ENCODE results near the gene AUNIP. TPM values are rescaled to one million over a fixed set of nuclear protein-coding genes. Genes with fewer than 3 reads are reported as not detected.

AUNIP gene
- 1 to 10 TPM; 1.3 to 5.4 (median 2.5) TPM for total RNA-seq

DNA sequence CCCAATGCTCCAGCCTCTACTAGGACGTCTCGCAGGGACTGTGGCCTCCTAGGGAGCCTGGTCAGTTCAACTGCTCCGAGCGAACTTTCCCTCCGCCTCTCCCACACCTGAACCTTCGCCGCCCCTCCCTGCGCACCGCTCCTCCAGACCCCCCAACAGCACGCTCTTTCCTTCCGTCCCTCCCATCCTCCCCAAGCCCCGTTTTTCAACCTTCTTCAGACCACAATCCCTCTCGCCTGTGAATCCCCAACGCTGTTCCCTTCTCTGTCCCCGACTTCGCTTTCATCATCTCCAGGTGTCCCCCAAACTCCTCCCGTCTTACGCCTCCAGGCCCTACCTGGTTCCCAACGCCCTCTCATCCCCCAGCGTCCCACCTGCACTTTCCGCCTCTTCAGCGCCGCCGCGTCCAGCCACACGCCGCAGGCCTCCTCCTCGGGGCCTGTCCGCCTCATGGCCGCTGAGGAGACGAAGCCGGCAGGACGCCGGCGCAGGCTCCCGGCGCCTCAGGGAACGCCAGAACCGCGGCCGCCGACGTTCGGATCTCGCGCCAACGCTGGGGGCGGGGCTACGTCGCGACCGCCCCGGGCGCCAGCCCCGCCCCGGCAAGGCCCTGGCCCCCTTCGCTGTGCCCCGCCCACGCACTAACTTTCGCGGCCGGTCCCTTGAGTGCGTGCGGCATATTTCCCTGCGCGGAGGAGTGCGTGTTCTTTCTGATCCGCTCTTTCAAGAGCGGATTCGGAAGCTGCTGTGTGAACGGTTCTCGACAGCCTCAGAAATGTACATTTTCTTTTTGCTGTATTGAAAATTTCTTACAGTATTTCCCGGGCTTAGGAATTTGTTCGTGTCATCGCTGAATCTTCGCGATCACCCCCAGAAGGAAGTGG is at the start of gene AUNIP:
TSS of gene AUNIP (minus strand) at position 552 of the 884 bp plus-strand sequence. CDS start at position 452, 100 bp downstream.
- H3K27me3 ChIP-seq, result no peaks in the 10 kb centered on the region
- H3K4me1 ChIP-seq, result peaks cover 12 to 54% (median 12%) of the 10 kb centered on the region in 3 donors
- peak within 1 kb of the TSS; percentile 62 to 85 (median 79) for H3K27ac ChIP-seq
- peak; percentile 47 for DNase-seq
- H3K4me3 ChIP-seq, result peak within 1 kb of the TSS; percentile 37 to 63 (median 52)
- peaks cover 0 to 16% (median 0%) of the 10 kb centered on the region in 3 donors for H3K36me3 ChIP-seq
- 3 to 5% methylated on average over 25 to 60 of the region's 77 CpGs for WGBS, 2 donors
- no peaks in the 10 kb centered on the region for H3K9me3 ChIP-seq
- intact Hi-C loops (cut with DNase I), result no loop called here
- TF ChIP-seq, protein P1, sequence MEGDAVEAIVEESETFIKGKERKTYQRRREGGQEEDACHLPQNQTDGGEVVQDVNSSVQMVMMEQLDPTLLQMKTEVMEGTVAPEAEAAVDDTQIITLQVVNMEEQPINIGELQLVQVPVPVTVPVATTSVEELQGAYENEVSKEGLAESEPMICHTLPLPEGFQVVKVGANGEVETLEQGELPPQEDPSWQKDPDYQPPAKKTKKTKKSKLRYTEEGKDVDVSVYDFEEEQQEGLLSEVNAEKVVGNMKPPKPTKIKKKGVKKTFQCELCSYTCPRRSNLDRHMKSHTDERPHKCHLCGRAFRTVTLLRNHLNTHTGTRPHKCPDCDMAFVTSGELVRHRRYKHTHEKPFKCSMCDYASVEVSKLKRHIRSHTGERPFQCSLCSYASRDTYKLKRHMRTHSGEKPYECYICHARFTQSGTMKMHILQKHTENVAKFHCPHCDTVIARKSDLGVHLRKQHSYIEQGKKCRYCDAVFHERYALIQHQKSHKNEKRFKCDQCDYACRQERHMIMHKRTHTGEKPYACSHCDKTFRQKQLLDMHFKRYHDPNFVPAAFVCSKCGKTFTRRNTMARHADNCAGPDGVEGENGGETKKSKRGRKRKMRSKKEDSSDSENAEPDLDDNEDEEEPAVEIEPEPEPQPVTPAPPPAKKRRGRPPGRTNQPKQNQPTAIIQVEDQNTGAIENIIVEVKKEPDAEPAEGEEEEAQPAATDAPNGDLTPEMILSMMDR (IDR thresholded peaks at IDR 0.05), result no peak
- TF ChIP-seq POLR2A (IDR thresholded peaks at IDR 0.05), result peak in 2 of 4 donors; percentile 72 to 76

- no peak overlapping the region for H3K27ac ChIP-seq
- H3K9me3 ChIP-seq, result no peaks in the 10 kb centered on the region
- intact Hi-C loops (cut with DNase I), result no loop called here
- peaks cover 10 to 30% (median 16%) of the 10 kb centered on the region in 3 donors for H3K4me1 ChIP-seq
- no peaks in the 10 kb centered on the region for H3K36me3 ChIP-seq
- DNase-seq, result no peak
- H3K4me3 ChIP-seq, result no peak overlapping the region
- 46 to 57% methylated on average over 10 of the region's 10 CpGs for WGBS, 2 donors
- TF ChIP-seq, protein P1 (IDR thresholded peaks at IDR 0.05), result no peak
- TF ChIP-seq POLR2A (IDR thresholded peaks at IDR 0.05), result no peak
- no peaks in the 10 kb centered on the region for H3K27me3 ChIP-seq
Observed at GRCh38 chr1:25909040-25909439, 49.8 kb upstream of the AUNIP start.

- H3K4me3 ChIP-seq, result no peak overlapping the region
- H3K4me1 ChIP-seq, result peaks cover 11 to 39% (median 16%) of the 10 kb centered on the region in 3 donors
- H3K9me3 ChIP-seq, result no peaks in the 10 kb centered on the region
- H3K27ac ChIP-seq, result no peak overlapping the region
- TF ChIP-seq POLR2A (IDR thresholded peaks at IDR 0.05), result no peak
- DNase-seq, result no peak
- WGBS, 2 donors, result 83 to 88% methylated on average over 1 of the region's 1 CpG
- no peaks in the 10 kb centered on the region for H3K27me3 ChIP-seq
- H3K36me3 ChIP-seq, result no peaks in the 10 kb centered on the region
- intact Hi-C loops (cut with DNase I), result no loop called here
Observed at GRCh38 chr1:25908161-25908560, 48.9 kb upstream of the AUNIP start.

DNA sequence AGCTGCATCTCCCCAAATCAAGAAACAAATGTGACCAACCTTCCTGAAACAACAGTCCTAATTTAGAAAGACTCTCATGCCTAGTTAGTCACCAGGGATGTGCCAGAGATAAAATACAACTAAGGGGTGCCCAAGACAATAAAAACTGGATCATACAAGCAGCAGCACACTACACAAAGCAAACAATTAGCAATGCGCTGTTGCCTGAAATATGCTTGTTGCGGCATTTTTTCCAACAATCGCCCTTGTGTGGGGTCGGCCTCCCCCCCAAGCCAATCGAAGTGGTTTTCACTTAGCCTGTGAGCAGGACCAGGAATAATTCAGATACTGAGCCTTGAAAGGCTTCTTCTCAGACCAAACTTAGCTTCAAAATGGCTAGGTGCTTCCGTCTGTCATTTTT is 48.3 kb upstream of the AUNIP start:
- no peaks in the 10 kb centered on the region for H3K9me3 ChIP-seq
- intact Hi-C loops (cut with DNase I), result no loop called here
- peaks cover 11 to 40% (median 16%) of the 10 kb centered on the region in 3 donors for H3K4me1 ChIP-seq
- WGBS, 2 donors, result 71 to 82% methylated on average over 4 to 6 of the region's 6 CpGs
- H3K27me3 ChIP-seq, result no peaks in the 10 kb centered on the region
- H3K36me3 ChIP-seq, result no peaks in the 10 kb centered on the region
- H3K27ac ChIP-seq, result no peak overlapping the region
- H3K4me3 ChIP-seq, result no peak overlapping the region
- TF ChIP-seq POLR2A (IDR thresholded peaks at IDR 0.05), result no peak
- TF ChIP-seq, protein P1 (IDR thresholded peaks at IDR 0.05), result no peak
- no peak for DNase-seq

GRCh38 chr1:25906644-25907300 is 47.5 kb upstream of the AUNIP start:
- WGBS, 2 donors, result 17 to 26% methylated on average over 11 to 18 of the region's 34 CpGs
- H3K27ac ChIP-seq, result peak overlapping the region; percentile 68 to 85 (median 76)
- H3K4me1 ChIP-seq, result peaks cover 11 to 40% (median 16%) of the 10 kb centered on the region in 3 donors
- DNase-seq, result no peak
- no peaks in the 10 kb centered on the region for H3K27me3 ChIP-seq
- no peaks in the 10 kb centered on the region for H3K36me3 ChIP-seq
- peak overlapping the region; percentile 56 to 84 (median 72) for H3K4me3 ChIP-seq
- intact Hi-C loops (cut with DNase I), result no loop called here
- TF ChIP-seq POLR2A (IDR thresholded peaks at IDR 0.05), result no peak
- H3K9me3 ChIP-seq, result no peaks in the 10 kb centered on the region
